ENCODE results near the gene GPR137C.

GRCh38 chr14:52536269-52536668 lies 16.4 kb upstream of the GPR137C start:
- TF ChIP-seq POLR2A (IDR thresholded peaks at IDR 0.05): no peak
- TF ChIP-seq CTCF (IDR thresholded peaks at IDR 0.05): no peak
